T-helper 1 cell (primary cell): Measurements from ENCODE around the gene NFATC1.

Experiments
- DNase-seq, 5 donors: peaks; one replicate each; pipeline ENCODE4 v3.0.0-alpha.2; 2012 to 2020

Gene NFATC1

GRCh38 chr18:79392226-79392625 lies 3.5 kb upstream of the NFATC1 start:
- no peak for DNase-seq

- DNase-seq, result no peak
Observed at GRCh38 chr18:79393181-79393634, 2.5 kb upstream of the NFATC1 start.

GRCh38 chr18:79393635-79394533 lies 1.8 kb upstream of the NFATC1 start:
- peak in 2 of 5 donors; percentile 34 to 46 for DNase-seq

- peak in 2 of 5 donors; percentile 43 to 64 for DNase-seq
Observed at GRCh38 chr18:79394534-79395307, 1.0 kb upstream of the NFATC1 start.

- DNase-seq, result no peak
Observed at GRCh38 chr18:79395308-79395640, 456 bp upstream of the NFATC1 start.

GRCh38 chr18:79396431-79397246 lies 909 bp downstream of the NFATC1 start:
- DNase-seq, result peak in 4 of 5 donors; percentile 11 to 52 (median 42)

- peak in 1 of 5 donors; percentile 0 for DNase-seq
Observed at GRCh38 chr18:79397247-79397829, 1.6 kb downstream of the NFATC1 start.

GRCh38 chr18:79397830-79398761 lies 2.4 kb downstream of the NFATC1 start:
- DNase-seq, result peak in 1 of 5 donors; percentile 6

- no peak for DNase-seq
Observed at GRCh38 chr18:79399275-79400081, 3.7 kb downstream of the NFATC1 start.

GRCh38 chr18:79400091-79400590 lies 4.4 kb downstream of the NFATC1 start:
- DNase-seq, result peak; percentile 52 to 71 (median 58)

- peak; percentile 54 to 69 (median 65) for DNase-seq
Observed at GRCh38 chr18:79400591-79401381, 5.1 kb downstream of the NFATC1 start.

GRCh38 chr18:79401494-79402208 lies 5.9 kb downstream of the NFATC1 start:
- no peak for DNase-seq

- no peak for DNase-seq
Observed at GRCh38 chr18:79402209-79402576, 6.5 kb downstream of the NFATC1 start.

- no peak for DNase-seq
Observed at GRCh38 chr18:79402977-79403722, 7.4 kb downstream of the NFATC1 start.

GRCh38 chr18:79403723-79404566 lies 8.2 kb downstream of the NFATC1 start:
- DNase-seq, result no peak

GRCh38 chr18:79404567-79404910 lies 8.8 kb downstream of the NFATC1 start:
- DNase-seq, result peak in 4 of 5 donors; percentile 49 to 60 (median 54)
